ENCODE results near the gene GTPBP3. TPM values are rescaled to one million over a fixed set of nuclear protein-coding genes. Genes with fewer than 3 reads are reported as not detected.

GTPBP3 gene
- total and polyA plus RNA-seq, 9 of the 15 experiments (the other 6 are each of a cell fraction or from before 2014, with no cell fraction given): 4.9 to 124 (median 22.6) TPM

- in situ Hi-C loops (cut with MboI) (no loop called here), intact Hi-C loops (cut with micrococcal nuclease) (no loop called here)
- ChIA-PET CTCF (ENCODE audit: low intra/inter-chr PET ratio) (no interaction called here), POLR2A (no interaction called here)
- WGBS (ENCODE audit: insufficient coverage, low coverage, missing lambda C conversion rate): 37% methylated on average over 32 of the region's 45 CpGs
- peak in 3 of 4 experiments; percentile 27 to 44 (median 39) for DNase-seq (ENCODE audit: extremely low read depth in 1 of 4, low spot score in 3 of 4)
- Histone ChIP-seq H3K27ac (ENCODE audit: extremely low read depth, low read depth, low read length) (no peak overlapping the region), H3K27me3 (ENCODE audit: control insufficient read depth in 2 of 2, insufficient read depth in 2 of 2, low read length in 2 of 2) (peaks cover 13 to 49% of the 10 kb centered on the region in 2 experiments; a peak in 4 of 5 replicates), H3K79me2 (ENCODE audit: control insufficient read depth, insufficient read depth, low read length) (no peaks in the 10 kb centered on the region), H2AFZ (ENCODE audit: low read depth, low read length) (no peak overlapping the region), H3K9me1 (ENCODE audit: control insufficient read depth, insufficient read depth, low read length) (no peaks in the 10 kb centered on the region), H3K4me1 (replicated peaks in 1 of 2; ENCODE audit: control insufficient read depth in 2 of 2, insufficient read depth in 2 of 2, low read length in 2 of 2) (peaks cover 0 to 11% of the 10 kb centered on the region in 2 experiments; a peak in 1 of 5 replicates), H3K9ac (ENCODE audit: insufficient read depth in 1 of 2, low read depth in 2 of 2, low read length in 2 of 2) (no peak overlapping the region), H3K9me3 (replicated peaks; ENCODE audit: control insufficient read depth, insufficient read depth, low read depth, low read length) (no peaks in the 10 kb centered on the region), H3K36me3 (ENCODE audit: control insufficient read depth, insufficient read depth, low read length) (no peaks in the 10 kb centered on the region), H3K4me2 (ENCODE audit: insufficient read depth, low read length) (no peak overlapping the region), H3K4me3 (no peak overlapping the region), H4K20me1 (replicated peaks; ENCODE audit: control insufficient read depth, insufficient read depth, low read length) (0 out of 2 replicates have a peak, but pooled peaks cover 3% of the 10 kb centered on the region)
- peak; percentile 15 for FAIRE-seq
- BruUV-seq (replicated peaks): no TSS peak
- peak; percentile 45 for ATAC-seq
- TF ChIP-seq NFIX (CRISPR knock-in tag; IDR thresholded peaks at IDR 0.05; ENCODE audit: low read depth) (no peak), ETS2 (tag; IDR thresholded peaks at IDR 0.05; ENCODE audit: borderline replicate concordance, poor library complexity, severe bottlenecking) (no peak), SNRNP70 (optimal IDR thresholded peaks at IDR 0.05; ENCODE audit: low read depth, low read length) (no peak), ZBTB2 (IDR thresholded peaks at IDR 0.05) (peak; percentile 55; the same call in 1 of the 2 replicates), CLOCK (CRISPR knock-in tag; IDR thresholded peaks at IDR 0.05; ENCODE audit: borderline replicate concordance) (no peak), JUND (IDR thresholded peaks at IDR 0.05; ENCODE audit: borderline replicate concordance, low read depth, low read length) (peak; percentile 65), JUND (tag; IDR thresholded peaks at IDR 0.05; ENCODE audit: borderline replicate concordance, low read depth, low read length) (peak; percentile 73; the same call in 2 of the 3 replicates), HDAC6 (IDR thresholded peaks at IDR 0.05; ENCODE audit: low read depth, low read length) (no peak), NFIC (IDR thresholded peaks at IDR 0.05) (peak; percentile 33; the same call in 1 of the 2 replicates), ELF1 (tag; IDR thresholded peaks at IDR 0.05) (no peak), RFX1 (IDR thresholded peaks at IDR 0.05) (no peak; the same call in 1 of the 2 replicates), MTA3 (IDR thresholded peaks at IDR 0.05; ENCODE audit: borderline replicate concordance) (peak; percentile 100), POLR2A (conservative IDR thresholded peaks at IDR 0.05) (no peak), ZC3H11A (IDR thresholded peaks at IDR 0.05; ENCODE audit: low read depth, low read length) (peak; percentile 91; the same call in 1 of the 2 replicates), ZFP30 (CRISPR knock-in tag; IDR thresholded peaks at IDR 0.05; ENCODE audit: borderline replicate concordance) (no peak), SNIP1 (IDR thresholded peaks at IDR 0.05; ENCODE audit: low read depth) (peak; percentile 53; the same call in 1 of the 2 replicates), MECOM (CRISPR knock-in tag; IDR thresholded peaks at IDR 0.05) (no peak), ZNF511 (CRISPR knock-in tag; IDR thresholded peaks at IDR 0.05) (no peak), SMARCB1 (IDR thresholded peaks at IDR 0.05; ENCODE audit: insufficient read length, low read depth) (no peak)
Measured at GRCh38 chr19:17351815-17352435, 14.6 kb downstream of the GTPBP3 start.
